IPS-15b (cell line): ENCODE measurements around the gene APOBR.

Experiments used
- H3K27me3 ChIP-seq: one replicate; pipeline ENCODE4 v1.6.1; 2013; ENCODE audit warnings: low read length; ENCODE audit not compliant: control insufficient read depth, insufficient read depth
- H3K36me3 ChIP-seq: one replicate; pipeline ENCODE4 v1.6.1; 2013; ENCODE audit warnings: low read length; ENCODE audit not compliant: control insufficient read depth, insufficient read depth
- H3K4me1 ChIP-seq: one replicate; pipeline ENCODE4 v1.6.1; 2013; ENCODE audit warnings: mild to moderate bottlenecking, low read length; ENCODE audit not compliant: control insufficient read depth, insufficient read depth
- H3K4me3 ChIP-seq: one replicate; pipeline ENCODE4 v1.5.1; 2013; ENCODE audit warnings: low read depth, low read length
- H3K9ac ChIP-seq: one replicate; pipeline ENCODE4 v1.6.1; 2013; ENCODE audit warnings: low read depth, mild to moderate bottlenecking, low read length
- H3K9me3 ChIP-seq: one replicate; pipeline ENCODE4 v1.6.1; 2013; ENCODE audit warnings: mild to moderate bottlenecking, low read length; ENCODE audit not compliant: control insufficient read depth, insufficient read depth

Gene APOBR

GRCh38 chr16:28501258-28502232, 7.1 kb downstream of the APOBR start:
- no peaks in the 10 kb centered on the region for H3K4me1 ChIP-seq
- H3K36me3 ChIP-seq = no peaks in the 10 kb centered on the region
- H3K9ac ChIP-seq = no peak overlapping the region

GRCh38 chr16:28502290-28502689, 7.8 kb downstream of the APOBR start:
- Histone ChIP-seq H3K9ac (no peak overlapping the region), H3K4me1 (no peaks in the 10 kb centered on the region), H3K9me3 (no peaks in the 10 kb centered on the region), H3K27me3 (no peaks in the 10 kb centered on the region), H3K36me3 (no peaks in the 10 kb centered on the region), H3K4me3 (no peak overlapping the region)

More at GRCh38 chr16:28501258-28502232, 7.1 kb downstream of the APOBR start:
- no peak overlapping the region for H3K4me3 ChIP-seq
- H3K27me3 ChIP-seq = no peaks in the 10 kb centered on the region
- H3K9me3 ChIP-seq = no peaks in the 10 kb centered on the region

- Histone ChIP-seq H3K4me1 (no peaks in the 10 kb centered on the region), H3K27me3 (no peaks in the 10 kb centered on the region), H3K9ac (no peak overlapping the region), H3K9me3 (no peaks in the 10 kb centered on the region), H3K36me3 (no peaks in the 10 kb centered on the region), H3K4me3 (no peak overlapping the region)
Measured at GRCh38 chr16:28503470-28504259, 9.2 kb downstream of the APOBR start.

- H3K36me3 ChIP-seq = no peaks in the 10 kb centered on the region
- no peak overlapping the region for H3K9ac ChIP-seq
- H3K27me3 ChIP-seq = no peaks in the 10 kb centered on the region
- no peaks in the 10 kb centered on the region for H3K4me1 ChIP-seq
- no peak overlapping the region for H3K4me3 ChIP-seq
- no peaks in the 10 kb centered on the region for H3K9me3 ChIP-seq
Measured at GRCh38 chr16:28504707-28505404, 10.4 kb downstream of the APOBR start.

GRCh38 chr16:28505489-28506137, 11.2 kb downstream of the APOBR start:
- Histone ChIP-seq H3K36me3 (no peaks in the 10 kb centered on the region), H3K9me3 (no peaks in the 10 kb centered on the region), H3K9ac (no peak overlapping the region), H3K27me3 (no peaks in the 10 kb centered on the region), H3K4me1 (no peaks in the 10 kb centered on the region), H3K4me3 (no peak overlapping the region)

- Histone ChIP-seq H3K9me3 (no peaks in the 10 kb centered on the region), H3K9ac (no peak overlapping the region), H3K4me3 (no peak overlapping the region), H3K36me3 (no peaks in the 10 kb centered on the region), H3K4me1 (no peaks in the 10 kb centered on the region), H3K27me3 (no peaks in the 10 kb centered on the region)
Measured at GRCh38 chr16:28511031-28511430, 16.6 kb downstream of the APOBR start.

GRCh38 chr16:28511801-28512789, 17.7 kb downstream of the APOBR start:
- Histone ChIP-seq H3K9me3 (no peaks in the 10 kb centered on the region), H3K4me3 (no peak overlapping the region), H3K4me1 (no peaks in the 10 kb centered on the region), H3K9ac (no peak overlapping the region), H3K36me3 (no peaks in the 10 kb centered on the region), H3K27me3 (no peaks in the 10 kb centered on the region)

- H3K36me3 ChIP-seq = no peaks in the 10 kb centered on the region
Measured at GRCh38 chr16:28513484-28514181, 19.2 kb downstream of the APOBR start.

GRCh38 chr16:28514246-28514645, 19.8 kb downstream of the APOBR start:
- Histone ChIP-seq H3K4me1 (no peaks in the 10 kb centered on the region), H3K4me3 (no peak overlapping the region), H3K36me3 (no peaks in the 10 kb centered on the region), H3K9ac (no peak overlapping the region), H3K27me3 (no peaks in the 10 kb centered on the region), H3K9me3 (no peaks in the 10 kb centered on the region)

More at GRCh38 chr16:28513484-28514181, 19.2 kb downstream of the APOBR start:
- Histone ChIP-seq H3K9me3 (no peaks in the 10 kb centered on the region), H3K27me3 (no peaks in the 10 kb centered on the region), H3K4me3 (no peak overlapping the region), H3K9ac (no peak overlapping the region), H3K4me1 (no peaks in the 10 kb centered on the region)

GRCh38 chr16:28520672-28521071, 26.2 kb downstream of the APOBR start:
- H3K36me3 ChIP-seq = no peaks in the 10 kb centered on the region
- H3K4me3 ChIP-seq = no peak overlapping the region
- H3K27me3 ChIP-seq = no peaks in the 10 kb centered on the region
- no peaks in the 10 kb centered on the region for H3K4me1 ChIP-seq
- H3K9me3 ChIP-seq = no peaks in the 10 kb centered on the region
- no peak overlapping the region for H3K9ac ChIP-seq
